Hippocampal formation (tissue), 2 donors: ENCODE data around the gene SLMAP.

Source experiments
- DNase-seq, 2 donors: peaks; one replicate each; lab custom pipeline; 2025; lab: John Stamatoyannopoulos, UW

Gene SLMAP

DNA sequence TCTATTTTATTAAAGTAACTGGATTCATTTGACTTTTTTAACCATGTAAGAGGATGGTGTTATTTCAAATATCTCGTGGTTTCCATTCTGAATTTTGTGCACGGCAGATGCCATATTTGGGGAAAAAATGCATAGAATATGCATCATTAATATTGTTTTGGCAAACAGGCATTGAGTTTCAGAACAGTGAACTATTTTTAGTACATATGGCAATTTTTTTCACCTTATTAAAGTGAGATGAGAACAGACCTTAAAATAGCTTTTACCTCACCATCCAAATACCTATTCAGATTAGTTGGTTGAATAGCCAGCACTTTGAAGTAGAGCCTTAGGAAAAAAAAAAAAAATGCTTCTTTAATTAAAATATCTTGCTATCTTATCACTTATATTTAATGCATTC, 134.8 kb downstream of the SLMAP start:
- DNase-seq: no peak

GRCh38 chr3:57892423-57892822, 136.3 kb downstream of the SLMAP start:
- no peak for DNase-seq

DNA sequence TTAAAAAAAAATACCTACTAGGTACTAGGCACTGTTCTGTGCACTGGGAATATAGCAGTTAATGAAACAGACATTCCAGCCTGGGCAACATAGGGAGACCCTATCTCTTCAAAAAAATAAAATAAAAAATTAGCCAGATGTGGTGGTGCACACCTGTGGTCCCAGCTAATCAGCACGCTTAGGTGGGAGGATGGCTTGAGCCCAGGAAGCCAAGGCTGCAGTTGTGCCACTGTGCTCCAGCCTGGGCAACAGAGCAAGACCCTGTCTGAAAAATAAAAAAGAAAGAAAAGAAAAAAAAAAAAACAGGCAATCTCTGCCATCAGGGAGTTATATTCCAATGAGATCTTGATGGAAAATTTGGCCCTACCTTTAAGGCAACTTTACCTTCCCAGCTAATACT, 137.0 kb downstream of the SLMAP start:
- DNase-seq: no peak

DNA sequence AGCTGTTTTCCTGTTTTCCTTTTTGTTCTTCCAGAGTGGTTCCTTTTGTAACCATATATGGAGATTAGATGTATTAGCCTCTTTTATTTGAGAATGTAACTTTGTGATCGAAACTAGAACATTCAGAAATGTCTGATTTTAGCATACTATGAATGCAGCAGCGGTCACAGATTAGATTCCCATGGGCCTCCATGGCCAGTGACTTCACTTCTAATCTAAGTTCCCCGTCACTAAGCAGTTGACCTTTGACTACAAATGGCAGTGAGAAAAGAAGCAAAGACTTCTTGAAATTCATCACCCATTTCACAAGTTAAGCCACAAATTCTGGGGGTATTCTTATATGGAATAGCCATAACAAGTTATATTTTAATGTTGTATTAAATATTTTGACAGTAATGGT, 137.6 kb downstream of the SLMAP start:
- no peak for DNase-seq

- peak; percentile 10 to 35 for DNase-seq
Measured at GRCh38 chr3:57896031-57896430, 139.9 kb downstream of the SLMAP start.

DNA sequence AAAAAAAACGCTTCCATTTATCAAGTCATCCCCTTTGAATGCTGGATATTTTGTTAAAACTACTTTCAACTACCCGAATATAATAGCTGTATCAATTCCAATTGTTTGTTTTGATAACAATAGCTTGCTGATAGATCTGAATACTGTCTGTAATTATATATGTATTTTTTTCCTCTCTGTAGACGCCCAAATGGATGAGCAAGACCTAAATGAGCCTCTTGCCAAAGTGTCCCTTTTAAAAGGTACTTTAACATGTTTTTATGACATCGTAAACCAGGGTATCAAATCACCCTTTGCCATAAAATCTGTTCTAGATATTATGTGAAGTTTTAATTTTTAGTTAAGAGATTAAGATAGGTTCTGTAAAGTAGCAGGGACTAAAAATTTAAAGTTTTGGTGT, 140.6 kb downstream of the SLMAP start:
- DNase-seq: no peak

GRCh38 chr3:57900786-57901185, 144.7 kb downstream of the SLMAP start:
- DNase-seq: no peak

DNA sequence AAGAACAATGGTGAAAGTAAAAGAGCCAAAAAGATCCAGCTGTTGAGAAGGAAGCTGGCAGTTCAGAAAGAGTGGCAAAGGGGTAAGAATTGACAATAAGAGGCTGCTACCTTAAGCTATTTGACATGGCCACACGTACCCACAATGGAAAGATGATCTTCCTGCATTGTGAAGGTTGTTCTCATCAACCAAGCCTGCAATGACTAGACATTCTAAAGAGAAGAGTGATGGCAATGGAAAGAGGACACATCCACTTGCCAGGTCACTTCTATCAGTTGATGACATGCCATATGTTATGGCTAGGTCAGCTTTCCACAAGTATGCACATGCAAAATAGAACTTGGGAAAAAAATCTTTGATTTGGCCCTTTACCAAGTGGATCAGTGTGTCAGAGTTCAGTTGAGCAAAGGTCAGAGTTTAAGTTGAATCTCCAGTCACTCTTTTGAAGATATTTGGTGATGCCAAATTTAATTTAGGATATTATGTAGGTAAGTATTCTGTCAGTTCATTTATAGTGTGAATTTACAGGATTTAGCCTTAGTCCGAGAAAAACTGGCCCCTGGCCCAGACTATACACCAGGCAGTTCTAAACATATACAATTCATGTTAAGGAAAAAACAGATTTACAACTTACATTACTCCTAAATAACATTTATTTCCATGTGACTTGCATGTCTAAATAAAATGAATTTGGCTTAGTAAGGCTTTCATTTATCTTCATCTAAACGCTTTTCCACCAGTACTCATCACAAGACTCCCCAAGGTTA, 147.2 kb downstream of the SLMAP start:
- no peak for DNase-seq

DNA sequence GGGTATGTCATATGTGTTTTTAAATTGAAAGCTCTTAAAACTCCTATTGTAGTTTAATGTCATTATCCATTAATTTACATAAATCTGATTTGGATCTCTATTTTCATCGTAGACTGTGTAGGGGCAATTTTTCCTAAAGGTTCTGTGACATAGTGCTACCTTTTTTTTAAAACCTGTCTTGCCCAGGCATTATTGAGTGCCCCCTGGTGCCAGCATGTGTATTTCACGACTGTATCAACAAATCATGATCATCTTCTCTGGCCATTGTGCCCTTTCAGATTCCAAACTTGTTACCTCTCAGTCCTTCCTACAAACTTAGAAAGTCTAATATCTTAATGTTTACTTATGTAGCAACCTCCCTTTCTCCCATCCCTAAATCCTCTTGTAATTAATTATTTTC, 154.9 kb downstream of the SLMAP start:
- DNase-seq: no peak

- DNase-seq: no peak
Measured at GRCh38 chr3:57911593-57911992, 155.5 kb downstream of the SLMAP start.

GRCh38 chr3:57917601-57918000, 161.5 kb downstream of the SLMAP start:
- no peak for DNase-seq

- DNase-seq: no peak
Measured at GRCh38 chr3:57918123-57918837, 162.2 kb downstream of the SLMAP start.

DNA sequence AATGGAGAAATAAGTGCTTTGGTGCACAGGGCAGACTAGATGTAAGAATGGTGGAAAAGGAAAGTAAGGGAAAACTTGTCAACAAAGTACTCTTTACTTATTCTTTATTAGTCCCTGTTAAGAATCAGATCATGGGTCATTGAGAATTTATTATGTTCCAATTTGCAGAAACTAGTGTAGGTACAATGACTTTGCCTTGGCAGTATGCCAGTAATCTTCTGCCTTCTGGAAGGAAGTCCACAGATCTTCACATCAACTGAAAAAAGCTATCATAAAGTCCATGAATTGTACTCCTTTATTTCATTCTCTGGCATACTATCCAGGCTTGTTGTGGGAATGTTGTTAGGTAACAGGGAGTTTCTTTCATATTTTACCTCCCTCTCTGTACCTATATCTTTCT, 163.9 kb downstream of the SLMAP start:
- no peak for DNase-seq

DNA sequence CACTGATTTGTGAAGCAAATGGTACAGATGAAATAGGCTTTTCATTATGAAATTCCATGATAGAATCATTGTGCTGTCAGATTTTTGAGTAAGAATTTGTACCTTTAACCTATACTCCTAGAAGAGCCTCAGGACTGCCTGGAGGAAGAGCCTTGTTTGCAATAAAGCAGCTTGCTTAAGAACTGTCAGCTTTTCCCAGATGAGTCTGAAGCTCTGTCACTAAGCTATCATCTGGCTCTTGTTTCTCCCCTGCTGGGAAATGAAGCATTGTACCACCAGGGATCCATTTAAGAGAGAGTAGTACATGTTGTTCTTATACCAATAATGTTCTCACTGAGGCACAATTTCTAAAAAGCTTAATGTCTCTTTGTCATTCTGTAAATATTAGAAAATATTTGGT, 167.0 kb downstream of the SLMAP start:
- no peak for DNase-seq

- no peak for DNase-seq
Measured at GRCh38 chr3:57923752-57924151, 167.6 kb downstream of the SLMAP start.

GRCh38 chr3:57927166-57927565, 171.1 kb downstream of the SLMAP start:
- DNase-seq: no peak

- no peak for DNase-seq
Measured at GRCh38 chr3:57927916-57928315, 171.8 kb downstream of the SLMAP start.

- no peak for DNase-seq
Measured at GRCh38 chr3:57928511-57928910, 172.4 kb downstream of the SLMAP start.

- DNase-seq: no peak
Measured at GRCh38 chr3:57929988-57930387, 173.9 kb downstream of the SLMAP start.

DNA sequence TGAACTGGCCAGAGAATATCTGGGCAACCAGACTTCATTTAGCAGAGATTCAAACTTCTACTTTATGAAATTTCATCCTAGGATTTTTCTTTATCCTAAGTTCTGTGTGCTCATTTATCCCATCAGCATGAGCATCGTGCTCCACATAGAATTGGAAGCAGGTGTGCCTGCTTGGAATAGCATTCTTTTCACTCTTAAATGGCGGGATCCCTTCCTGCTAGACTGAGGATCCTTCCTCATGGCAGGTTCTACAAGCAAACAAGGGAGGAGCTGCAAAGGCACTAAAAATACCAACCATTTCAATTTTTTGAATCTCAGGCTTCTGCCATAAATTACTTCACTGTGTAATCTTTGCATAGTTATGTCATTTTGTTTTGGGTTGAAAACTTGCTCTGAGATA, 177.5 kb downstream of the SLMAP start:
- DNase-seq: no peak

GRCh38 chr3:57934373-57934772, 178.3 kb downstream of the SLMAP start:
- DNase-seq: no peak

GRCh38 chr3:57935539-57935938, 179.4 kb downstream of the SLMAP start:
- no peak for DNase-seq

DNA sequence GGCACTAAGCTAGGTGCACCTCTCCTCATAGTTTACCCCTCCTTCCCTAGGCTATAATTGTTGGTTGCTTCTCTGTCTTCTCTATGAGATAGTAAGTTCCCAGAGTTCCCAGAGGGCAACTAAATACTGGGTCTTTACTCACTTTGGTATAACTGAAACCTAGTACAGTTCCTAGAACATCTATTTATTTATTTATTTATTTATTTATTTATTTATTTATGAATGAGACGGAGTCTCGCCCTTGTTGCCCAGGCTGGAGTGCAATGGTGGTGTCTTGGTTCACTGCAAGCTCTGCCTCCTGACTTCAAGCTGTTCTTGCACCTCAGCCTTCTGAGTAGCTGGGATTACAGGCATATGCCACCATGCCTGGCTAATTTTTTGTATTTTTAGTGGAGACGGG, 181.0 kb downstream of the SLMAP start:
- no peak for DNase-seq

- no peak for DNase-seq
Measured at GRCh38 chr3:57939775-57940174, 183.7 kb downstream of the SLMAP start.
